NCI-H1417 treated with DMSO at 0.1 percent for 48 hours (cell line): ENCODE measurements around the gene HOXB5.

ENCODE experiments used
- DNase-seq: peaks from one replicate; lab custom pipeline; 2025; lab: John Stamatoyannopoulos, UW

The HOXB5 gene

DNA sequence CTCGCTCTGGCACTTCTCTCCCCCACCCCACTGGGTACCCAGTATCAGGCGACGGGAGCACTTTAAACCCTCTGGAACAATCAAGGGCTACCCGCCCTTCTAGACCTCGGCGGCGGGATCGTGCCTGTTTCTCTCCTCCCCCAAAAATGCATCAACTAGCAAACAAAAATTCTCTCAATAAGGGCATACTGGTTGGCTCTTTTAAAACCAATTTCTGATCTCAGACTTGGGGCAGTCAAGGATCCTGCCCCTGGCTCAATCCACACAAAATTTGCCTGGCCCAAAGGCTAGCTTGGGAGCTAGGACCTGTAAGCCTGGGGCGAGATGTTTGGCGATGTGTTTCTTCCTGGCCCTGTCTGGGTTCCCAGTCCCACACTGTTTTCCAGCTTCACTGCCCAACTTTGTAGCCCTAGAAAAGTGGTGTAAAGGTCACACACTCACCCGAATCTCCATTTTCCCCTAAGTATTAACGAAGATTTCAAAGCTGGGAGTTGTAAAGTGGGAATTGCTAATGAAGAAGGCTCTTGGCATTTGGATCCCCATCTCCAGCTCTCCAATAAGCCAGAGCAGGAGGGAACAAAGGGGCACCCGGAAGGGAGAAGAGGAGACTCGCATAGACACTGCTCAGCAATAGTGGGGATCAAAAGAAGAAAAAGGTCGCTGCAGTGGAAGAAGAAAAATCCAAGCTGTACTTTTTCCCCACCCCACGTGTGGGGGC is 34.3 kb downstream of the HOXB5 start:
- no peak for DNase-seq

DNA sequence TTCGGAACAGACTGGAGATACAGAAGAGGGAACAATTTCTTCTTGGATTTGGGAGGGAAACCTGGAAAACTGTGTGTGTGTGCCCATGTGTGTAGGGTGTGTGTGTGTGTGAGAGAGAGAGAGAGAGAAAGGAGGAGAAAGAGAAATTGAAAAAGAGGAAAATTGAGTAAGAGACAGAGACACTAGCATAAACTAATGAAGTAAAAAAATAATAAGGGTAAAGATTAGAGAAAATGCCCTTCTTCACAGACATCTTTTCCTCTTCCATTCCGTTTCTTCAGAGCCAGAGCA is 34.8 kb downstream of the HOXB5 start:
- DNase-seq = no peak

DNA sequence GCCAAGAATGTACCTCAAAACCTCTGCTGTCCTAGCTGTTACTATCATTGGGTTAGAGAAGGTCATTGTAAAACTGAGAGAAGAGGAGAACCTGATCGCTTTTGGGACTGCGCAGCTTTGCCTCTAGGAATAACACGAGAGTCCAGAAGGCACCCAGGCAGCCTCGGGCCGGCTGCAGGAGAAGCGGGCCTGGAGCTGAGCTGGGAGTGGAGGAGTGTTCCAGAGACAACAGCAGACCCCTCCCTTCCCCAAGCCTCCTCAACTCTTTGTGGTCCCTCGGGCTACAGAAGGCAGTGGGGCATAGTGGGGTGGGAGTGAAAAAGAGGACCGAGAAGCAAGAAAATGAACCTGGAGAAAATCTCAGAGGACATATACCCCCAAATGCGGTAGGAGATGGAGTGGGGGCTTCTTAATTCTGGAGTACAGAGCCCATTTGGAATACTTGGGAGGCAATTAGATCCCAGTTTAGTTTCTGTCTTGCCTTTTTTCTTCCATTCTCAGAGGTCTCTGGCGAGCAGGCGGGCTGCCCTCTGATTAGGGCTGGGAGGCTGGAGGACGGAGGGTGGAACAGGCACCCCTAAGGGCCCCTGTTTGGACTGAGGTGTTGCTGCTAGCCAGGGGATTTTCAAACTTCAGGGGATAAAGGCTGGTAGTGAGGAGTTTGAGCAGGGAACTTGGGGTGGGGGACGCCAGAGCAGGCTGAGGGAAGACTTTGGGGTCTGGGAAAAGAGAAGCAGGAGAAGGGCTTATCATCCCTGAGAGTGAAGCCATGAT is 35.3 kb downstream of the HOXB5 start:
- DNase-seq = no peak

DNA sequence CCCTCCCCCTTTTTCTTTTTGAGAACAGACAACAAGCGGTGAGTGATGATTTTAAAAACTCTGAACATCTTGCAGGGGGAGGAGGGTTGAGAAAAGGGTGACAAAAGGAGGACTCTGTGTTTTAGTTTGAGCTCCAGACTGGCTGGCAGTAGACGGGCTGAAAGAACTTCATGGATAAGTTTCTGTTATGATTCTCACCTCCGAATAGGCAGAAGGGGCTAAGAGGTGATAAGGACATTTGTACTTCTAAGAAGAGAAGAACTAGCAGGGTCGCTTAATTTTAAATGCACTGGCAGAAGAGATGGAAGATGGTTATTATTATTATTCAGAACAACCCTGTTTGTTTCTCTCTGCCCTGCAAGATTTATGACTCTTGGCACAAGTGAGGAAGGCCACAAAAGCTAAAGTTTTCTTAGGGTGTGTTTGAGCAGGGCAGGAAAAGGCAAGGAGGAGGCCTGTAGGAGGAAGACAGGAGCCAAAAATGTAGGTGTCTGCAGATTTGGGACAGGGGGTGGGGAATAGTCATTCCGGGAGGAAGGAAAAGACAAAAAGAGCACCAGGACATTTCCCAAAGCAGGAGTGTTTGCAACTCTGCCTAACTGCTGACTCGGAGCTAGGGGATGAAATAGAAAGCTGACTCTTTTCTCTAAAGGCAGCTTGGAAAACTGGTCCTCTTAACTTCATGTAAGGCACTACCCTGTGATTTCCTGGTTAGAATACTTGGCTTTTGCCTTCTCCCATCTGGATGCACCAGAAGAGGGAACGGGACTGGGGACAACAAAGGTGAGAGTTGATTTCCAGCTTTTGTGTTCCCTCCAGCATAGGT is 36.8 kb downstream of the HOXB5 start:
- DNase-seq = no peak

DNA sequence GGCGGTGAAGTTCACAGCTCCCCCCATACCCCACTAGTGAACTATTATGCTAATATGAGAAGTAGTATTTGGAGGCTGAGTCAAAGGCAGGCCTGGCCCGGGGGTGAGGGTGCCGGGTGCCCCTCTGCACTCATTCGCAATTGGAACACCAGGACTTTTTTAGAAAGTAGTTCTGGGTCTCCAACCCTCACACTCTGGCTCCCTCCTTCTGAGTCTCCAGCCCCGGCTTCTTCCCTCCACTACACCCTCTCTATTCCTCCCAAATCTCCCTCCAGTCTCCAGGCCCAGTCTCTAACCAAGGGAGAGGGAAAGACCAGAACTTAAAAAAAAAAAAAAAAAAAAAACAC is 37.4 kb downstream of the HOXB5 start:
- DNase-seq = no peak

DNA sequence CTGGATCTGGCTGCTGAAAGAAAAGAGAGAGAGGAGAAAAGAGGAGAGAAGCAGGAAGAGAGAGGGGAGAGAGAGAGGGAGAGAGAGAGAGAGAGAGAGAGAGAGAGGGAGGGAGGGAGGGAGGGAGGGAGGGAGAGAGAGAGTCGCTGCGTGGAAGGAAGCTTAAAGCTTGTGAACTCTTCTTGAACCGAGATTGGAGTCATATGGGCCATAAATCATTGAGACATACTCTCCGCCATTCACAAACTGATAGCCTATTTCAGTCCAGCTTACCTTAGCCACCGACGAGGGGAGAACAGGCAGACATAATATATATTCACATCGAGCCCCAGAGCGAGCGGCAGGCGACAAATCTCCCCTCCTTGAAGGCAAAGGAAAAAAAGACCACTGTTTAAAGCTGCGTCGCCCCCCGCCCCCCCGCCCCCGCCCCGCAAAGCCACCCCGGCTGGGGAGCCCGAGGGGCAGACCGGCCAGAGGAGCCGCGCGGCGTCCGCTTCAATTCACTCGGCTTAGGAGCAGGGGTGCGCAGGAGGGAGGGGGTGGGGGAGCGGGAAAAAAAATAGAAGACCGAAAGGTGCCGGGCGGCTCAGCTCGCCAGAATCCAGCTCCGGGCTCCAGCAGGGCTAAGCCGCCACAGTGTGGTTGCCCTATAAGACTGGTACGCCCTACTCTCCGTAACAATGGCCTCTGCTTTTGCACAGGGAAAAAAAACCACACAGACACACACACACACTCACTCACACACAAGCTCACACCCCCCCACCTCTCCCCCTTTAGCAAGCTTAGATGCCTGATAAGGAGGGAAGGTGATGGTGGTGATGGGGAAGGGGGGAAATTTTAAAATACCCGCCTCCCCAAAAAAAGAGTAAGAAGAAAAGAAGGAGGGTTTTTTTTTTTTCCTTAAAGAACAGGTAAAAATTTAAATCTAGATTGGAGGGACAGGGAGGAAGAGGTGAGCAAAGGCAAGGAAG is 38.0 kb downstream of the HOXB5 start:
- DNase-seq = peak; percentile 72

DNA sequence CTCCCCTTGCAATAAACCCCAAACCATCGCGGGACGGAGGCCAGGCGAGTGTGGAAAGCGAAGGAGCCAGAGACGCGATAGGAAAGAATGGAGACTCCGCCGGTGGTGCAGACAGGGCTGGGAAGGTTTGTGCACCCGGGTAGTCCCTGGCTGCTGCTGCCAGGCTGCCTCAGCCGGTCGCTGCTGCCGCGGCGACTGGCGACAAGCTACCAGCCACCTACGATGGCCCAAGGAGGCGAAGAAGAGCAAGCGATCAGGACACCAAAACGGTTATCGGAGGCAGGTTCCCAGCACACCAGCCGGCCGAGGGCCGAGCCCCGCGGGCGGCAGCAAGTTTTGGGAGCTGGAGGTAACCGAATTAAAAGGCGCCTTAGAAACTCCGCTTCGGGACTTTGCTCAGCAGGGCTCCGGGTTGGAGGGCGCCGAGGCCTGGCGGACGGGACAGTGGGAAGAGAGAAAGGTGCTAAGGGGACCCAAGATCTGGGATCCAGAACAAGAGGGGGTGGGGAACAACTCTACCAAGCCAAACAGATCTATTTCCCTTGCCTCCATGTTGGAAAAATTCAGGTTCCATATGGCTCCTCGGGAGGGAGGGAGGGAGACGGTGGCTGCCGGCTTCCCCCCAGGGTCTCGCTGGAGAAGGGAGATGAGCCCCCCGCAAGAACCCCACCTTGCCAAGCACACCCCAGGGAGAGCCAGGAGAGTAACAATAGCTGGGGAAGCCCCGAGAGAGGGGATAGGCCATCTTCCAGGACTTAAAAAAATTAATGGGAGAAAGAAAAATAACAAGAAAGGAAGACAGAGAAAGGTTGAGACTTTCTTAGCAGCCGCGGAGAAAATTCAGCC is 38.9 kb downstream of the HOXB5 start:
- DNase-seq = no peak

DNA sequence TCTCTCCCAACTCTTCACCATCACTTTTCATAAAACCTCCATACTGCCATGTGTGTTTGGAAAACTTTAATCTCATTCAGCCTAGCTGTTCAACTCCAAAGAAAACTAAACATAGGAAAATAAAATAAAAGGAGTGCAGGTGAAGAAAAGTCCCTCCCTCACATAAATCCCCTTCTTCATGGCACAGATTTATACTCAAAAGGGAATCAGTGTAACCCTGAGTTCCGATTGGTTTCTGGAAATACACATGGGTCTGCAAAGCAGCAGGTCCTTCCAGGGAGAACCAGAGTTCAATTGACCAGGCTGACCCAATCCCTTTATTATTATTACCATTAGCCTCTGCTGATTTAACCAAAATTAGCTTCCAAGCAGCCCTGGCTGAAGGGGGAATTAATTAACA is 39.8 kb downstream of the HOXB5 start:
- no peak for DNase-seq

DNA sequence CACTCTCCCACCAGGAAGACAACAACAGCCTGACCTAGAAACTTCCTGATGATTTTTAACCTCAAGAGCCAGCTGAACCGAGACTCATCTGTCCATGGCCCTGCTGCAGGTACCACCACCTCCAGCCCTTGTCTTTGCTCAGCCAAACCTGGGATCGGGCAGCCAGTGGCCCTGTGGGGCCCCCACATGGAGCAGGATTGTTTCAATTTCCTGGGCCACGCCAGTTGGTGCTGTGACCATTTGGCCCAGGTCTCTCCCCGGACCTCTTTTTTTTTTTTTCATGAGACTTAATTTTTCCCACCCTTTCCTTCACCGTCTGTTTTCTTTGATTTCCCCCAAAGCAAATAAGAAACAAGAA is 40.4 kb downstream of the HOXB5 start:
- DNase-seq = no peak

DNA sequence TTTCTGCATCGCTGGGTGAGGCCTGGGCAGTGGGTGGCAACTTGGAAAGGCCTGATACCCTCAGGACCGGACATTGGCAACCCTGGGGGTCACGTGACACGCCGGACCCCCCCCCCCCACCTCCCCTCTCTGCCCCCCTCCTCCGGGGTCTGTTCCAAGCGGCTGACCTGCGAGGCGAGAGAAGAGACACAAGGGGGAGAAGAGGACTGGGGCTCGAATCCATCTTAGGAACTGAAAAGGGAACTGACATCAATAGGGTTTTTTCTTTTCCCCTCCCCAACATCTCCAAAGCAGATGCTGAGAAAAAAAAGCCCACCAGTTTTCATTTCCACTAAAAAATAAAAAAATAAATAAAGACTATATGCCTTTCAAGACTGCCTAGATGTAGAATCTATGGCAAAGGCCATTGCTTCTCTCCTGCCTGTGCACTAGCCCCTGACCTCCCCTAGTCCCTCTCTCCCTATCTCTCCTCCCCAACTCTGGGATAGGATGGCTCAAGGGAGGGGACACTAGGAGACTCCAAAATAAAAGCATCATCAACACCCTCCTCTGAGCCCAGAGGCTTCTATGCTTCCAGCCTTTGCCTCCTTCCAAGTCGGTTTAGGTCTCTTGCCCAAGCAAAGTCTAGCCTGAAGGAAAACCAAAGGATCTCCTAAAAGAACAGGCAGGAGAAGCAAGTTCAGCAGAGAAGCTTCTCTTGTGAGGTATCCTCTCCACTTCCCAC is 41.0 kb downstream of the HOXB5 start:
- DNase-seq = no peak

DNA sequence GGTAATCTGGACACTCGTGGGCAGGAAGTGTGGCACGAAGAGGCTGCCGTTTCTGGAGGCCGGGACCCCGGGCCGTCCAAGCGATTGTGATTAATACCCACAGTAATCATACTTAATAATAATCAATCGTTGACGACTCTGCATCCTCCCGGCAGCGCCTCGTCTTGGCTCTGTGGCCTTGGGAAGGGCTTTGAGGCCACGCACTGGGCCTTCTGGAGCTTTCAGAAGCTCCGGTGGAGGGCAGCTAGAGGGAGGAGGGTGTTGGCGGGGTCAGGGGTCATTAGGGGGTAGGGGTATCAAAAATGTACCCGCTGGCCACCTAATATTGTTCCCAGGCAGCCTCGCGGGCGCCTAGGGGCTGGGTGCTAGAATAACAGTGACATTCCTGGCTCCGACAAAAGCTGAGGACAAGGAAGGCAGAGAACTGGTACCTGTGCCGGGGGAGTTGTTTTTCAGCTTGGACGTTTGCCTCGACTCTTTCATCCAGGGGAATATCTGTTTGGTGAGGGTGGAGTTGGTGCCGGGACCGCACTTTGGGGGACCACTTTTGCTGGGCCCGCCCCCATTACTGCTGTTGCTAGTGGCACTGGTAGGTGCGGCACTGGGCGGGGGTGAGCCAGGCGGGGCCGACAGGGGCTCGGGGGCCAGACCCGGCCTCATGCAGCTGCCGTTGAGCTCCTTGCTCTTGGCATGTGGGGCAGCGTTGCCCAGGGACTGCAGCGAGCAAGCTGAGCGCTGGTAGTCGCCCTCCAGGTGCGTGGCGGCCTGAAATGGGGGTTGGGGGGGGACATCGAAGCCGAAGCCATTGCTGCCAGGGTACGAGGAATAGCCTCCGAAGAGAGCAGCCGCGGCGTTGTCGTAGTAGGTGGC is 41.7 kb downstream of the HOXB5 start:
- DNase-seq = no peak

DNA sequence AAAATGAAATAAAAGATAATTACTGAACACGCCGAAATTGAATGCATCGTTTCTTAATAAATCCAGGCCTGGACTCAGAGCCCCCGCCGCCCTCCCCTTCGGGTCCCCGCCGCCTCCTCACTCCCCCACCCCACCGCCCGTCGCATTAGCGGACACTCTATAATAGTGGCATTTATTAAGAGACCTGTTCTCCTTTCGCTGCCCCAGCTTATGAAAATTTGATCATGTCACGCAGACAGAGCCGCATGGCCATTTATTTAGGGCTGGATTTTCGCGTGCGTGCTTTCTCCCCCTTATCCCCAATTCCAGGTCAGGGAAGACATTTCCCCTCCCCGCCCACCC is 42.4 kb downstream of the HOXB5 start:
- no peak for DNase-seq

DNA sequence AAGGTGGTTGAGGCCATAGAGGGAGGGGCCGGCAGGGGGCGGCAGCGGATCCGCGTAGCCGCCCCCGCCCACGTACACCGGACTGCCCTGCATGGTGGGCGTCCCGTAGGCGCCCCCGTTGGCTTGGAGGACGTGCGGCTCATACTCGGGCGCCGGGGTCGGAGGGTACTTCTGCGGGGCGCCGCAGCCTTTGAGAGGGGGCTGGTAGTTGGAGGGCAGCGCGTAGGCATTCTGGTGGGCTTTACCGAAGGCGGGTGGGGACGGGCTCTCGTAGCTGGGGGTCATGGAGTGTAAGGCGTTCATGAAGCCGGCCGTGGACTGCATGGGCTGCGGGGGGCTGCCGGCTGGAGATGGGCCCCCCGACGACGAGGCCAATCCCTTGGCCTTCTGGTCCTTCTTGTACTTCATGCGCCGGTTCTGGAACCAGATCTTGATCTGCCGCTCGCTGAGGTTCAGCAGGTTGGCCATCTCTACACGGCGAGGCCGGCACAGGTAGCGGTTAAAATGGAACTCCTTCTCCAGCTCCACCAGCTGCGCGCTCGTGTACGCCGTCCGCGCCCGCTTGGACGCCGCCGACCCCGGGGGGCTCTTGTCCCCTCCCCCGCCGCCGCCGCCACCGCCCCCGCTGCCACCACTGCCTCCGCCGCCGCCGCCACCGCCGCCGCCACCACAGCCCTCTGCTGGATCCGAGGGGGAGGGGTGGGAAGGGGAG is 42.9 kb downstream of the HOXB5 start:
- DNase-seq = no peak

DNA sequence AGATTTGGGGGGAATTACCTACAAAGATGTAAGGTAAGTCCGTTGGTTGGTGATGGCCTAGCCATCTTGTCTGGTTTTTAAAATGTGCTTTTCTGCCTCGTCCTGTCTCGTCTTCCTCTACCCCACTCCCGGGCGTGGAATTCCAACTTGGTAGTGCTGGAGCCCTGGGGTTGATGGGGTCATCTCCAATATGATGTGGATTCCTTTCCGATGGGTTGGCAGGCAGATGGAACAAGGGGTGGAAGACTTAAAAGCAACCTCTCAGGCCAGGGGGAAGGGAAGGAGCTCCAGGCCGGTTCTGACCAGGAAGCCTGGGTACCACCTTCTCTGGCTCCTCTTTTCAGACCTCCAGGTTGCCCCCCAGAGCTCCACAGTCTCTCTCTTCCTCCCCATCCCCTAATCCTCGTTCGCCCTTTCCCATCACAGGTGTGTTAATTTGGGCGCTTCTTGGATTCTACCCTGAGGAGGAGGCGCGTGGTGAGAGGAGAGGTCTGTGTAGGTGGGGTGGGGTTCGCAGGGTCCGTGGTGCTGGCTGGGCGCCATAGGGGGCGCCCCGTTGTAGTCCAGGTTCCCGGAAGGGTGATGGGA is 43.6 kb downstream of the HOXB5 start:
- no peak for DNase-seq

DNA sequence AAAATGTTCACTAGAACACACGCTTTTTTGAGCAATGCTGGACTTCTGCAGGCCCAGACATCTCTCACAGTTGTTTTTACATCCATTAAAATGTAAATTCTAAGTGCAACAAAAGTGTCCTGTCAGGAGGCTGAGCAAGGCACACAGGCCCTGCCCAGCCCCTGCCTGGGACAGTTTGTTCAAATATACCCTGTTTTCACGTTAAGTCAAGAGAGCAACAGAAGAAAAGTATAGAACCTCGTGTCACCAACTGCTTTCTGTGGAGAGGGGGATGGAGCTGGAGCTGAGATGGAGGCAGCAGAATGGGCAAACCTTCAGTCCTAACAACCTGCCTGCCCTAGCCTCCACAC is 44.3 kb downstream of the HOXB5 start:
- no peak for DNase-seq

DNA sequence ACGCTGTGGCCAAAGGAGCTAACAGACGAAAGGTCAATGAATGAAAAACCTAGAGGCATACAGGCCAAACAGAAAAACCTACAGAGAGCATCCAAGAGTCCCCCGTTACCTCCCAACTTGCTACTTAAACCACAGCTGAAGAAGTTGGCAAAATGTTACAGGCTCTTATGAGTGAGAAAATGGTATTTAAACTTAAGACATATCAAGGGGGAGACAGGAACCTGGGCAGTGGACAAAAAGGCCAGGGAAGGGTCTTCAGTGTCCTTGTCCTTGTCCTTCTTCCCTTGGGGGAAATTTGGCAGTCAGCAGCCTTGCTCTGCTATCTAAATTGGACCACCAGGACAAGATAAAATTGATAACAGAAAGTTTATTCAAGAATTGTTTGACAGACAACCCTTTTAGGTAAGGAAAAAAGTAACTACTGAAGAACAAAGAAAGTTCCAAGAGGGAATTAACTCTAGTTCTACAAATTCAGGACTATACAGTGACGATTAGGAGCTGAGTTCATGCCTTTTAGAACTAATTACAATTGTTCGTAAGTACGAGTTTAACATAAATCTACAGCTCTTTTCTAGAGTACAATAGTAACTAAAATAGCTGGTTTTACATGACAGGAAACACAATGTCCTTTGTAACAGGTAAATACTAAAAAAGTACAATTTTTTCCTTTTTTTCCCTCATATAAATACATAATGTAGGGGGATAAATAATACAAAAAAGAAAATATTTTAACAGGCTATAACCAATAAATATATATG is 44.9 kb downstream of the HOXB5 start:
- DNase-seq = no peak

DNA sequence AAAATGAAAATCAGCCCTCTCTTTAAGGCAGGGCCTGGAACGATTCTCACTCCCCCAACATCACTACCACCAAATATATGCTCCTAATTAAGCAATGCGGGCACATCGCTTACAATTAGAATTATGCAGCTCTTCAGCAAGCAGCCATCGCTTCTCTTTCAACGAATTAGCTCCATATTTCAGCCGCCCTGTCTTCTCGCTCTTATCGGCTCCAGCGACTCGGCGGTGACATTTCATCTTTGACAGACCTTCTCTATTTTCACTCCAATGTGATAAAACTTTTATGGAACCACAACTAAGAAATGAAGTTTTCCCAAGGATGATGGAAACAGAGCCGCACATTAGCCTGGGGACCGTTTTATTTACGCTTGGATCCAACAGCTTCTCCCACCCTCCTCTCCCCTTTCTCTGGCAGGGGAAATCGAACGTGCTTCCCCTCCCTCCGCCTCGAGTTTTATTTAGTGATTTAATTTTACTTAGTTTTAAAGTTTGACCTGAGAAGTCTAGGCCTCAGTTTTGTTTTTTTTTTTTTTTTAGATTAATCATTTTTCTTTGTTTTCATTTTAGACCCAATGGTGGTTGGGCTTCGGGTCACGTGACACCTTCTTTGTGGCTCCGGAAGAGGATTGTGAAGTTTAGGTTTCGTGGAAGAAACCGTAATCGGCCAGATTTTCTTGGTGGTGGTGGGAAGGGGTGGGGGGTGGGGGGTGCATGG is 45.6 kb downstream of the HOXB5 start:
- no peak for DNase-seq
